GM23338 (cell line): ENCODE measurements around the gene ST14. TPM values are rescaled to one million over a fixed set of nuclear protein-coding genes. Genes with fewer than 3 reads are reported as not detected.

Experiments
- ATAC-seq: fragments of 200-7000 bp; cut with Tn5 transposase; 3 replicates; pipeline ENCODE4 v1.9.1; 2020
- DNase-seq: peaks from one replicate; pipeline ENCODE4 v3.0.0-alpha.2; 2015; ENCODE audit warnings: low spot score
- H2AFZ ChIP-seq: fragments of 200-600 bp; sonication (generic); 2 replicates; pipeline ENCODE4 v1.8.0; 2016; ENCODE audit warnings: antibody characterized with exemption, mild to moderate bottlenecking, moderate library complexity
- H3F3A ChIP-seq: fragments of 200-600 bp; sonication (generic); replicated peaks from 2 replicates; pipeline ENCODE4 v1.8.0; 2017; ENCODE audit warnings: antibody characterized with exemption, mixed run types, low read depth
- H3K27ac ChIP-seq: fragments of 200-600 bp; sonication (generic); 2 replicates; pipeline ENCODE4 v1.6.1; 2016; ENCODE audit warnings: low read depth
- H3K27me3 ChIP-seq: fragments of 200-600 bp; sonication (generic); 2 replicates; pipeline ENCODE4 v1.8.0; 2016; ENCODE audit warnings: mild to moderate bottlenecking, mixed run types, moderate library complexity; ENCODE audit not compliant: insufficient read depth
- H3K36me3 ChIP-seq: fragments of 200-600 bp; sonication (generic); 2 replicates; pipeline ENCODE4 v1.8.0; 2016; ENCODE audit warnings: mild to moderate bottlenecking; ENCODE audit not compliant: insufficient read depth
- H3K4me1 ChIP-seq: fragments of 200-600 bp; sonication (generic); 2 replicates; pipeline ENCODE4 v1.8.0; 2016; ENCODE audit warnings: mild to moderate bottlenecking, moderate library complexity; ENCODE audit not compliant: insufficient read depth
- H3K4me2 ChIP-seq: fragments of 200-600 bp; sonication (generic); 2 replicates; pipeline ENCODE4 v1.7.1; 2017; ENCODE audit warnings: mixed run types
- H3K4me3 ChIP-seq: fragments of 200-600 bp; sonication (generic); 2 replicates; pipeline ENCODE4 v1.6.1; 2016; ENCODE audit warnings: mixed run types
- H3K79me2 ChIP-seq: fragments of 200-600 bp; sonication (generic); replicated peaks from 2 replicates; pipeline ENCODE4 v1.8.0; 2017; ENCODE audit warnings: mild to moderate bottlenecking; ENCODE audit not compliant: insufficient read depth
- H3K9me2 ChIP-seq: fragments of 200-600 bp; sonication (generic); 2 replicates; pipeline ENCODE4 v1.8.0; 2017; ENCODE audit not compliant: insufficient read depth
- H4K20me1 ChIP-seq: fragments of 200-600 bp; sonication (generic); replicated peaks from 2 replicates; pipeline ENCODE4 v1.8.0; 2017; ENCODE audit warnings: mild to moderate bottlenecking; ENCODE audit not compliant: insufficient read depth
- H3K27ac Mint-ChIP-seq: 2 replicates; pipeline ENCODE4 v1.8.0; 2020; ENCODE audit warnings: inconsistent platforms, mild to moderate bottlenecking, moderate library complexity, mixed read lengths
- H3K27me3 Mint-ChIP-seq: 3 replicates; pipeline ENCODE4 v1.8.0; 2022; ENCODE audit warnings: low read depth, mild to moderate bottlenecking, moderate library complexity, mixed read lengths, inconsistent platforms; ENCODE audit not compliant: insufficient read depth, poor library complexity
- H3K36me3 Mint-ChIP-seq: 3 replicates; pipeline ENCODE4 v1.8.0; 2021; ENCODE audit warnings: low read depth, mild to moderate bottlenecking, inconsistent platforms, moderate library complexity, mixed read lengths
- H3K4me1 Mint-ChIP-seq: 3 replicates; pipeline ENCODE4 v1.8.0; 2020; ENCODE audit warnings: mild to moderate bottlenecking, inconsistent platforms, mixed read lengths
- H3K4me3 Mint-ChIP-seq: 3 replicates; pipeline ENCODE4 v1.8.0; 2021; ENCODE audit warnings: moderate library complexity, mild to moderate bottlenecking, inconsistent platforms, mixed read lengths
- H3K9me3 Mint-ChIP-seq: 3 replicates; pipeline ENCODE4 v1.8.0; 2020; ENCODE audit warnings: moderate library complexity, mild to moderate bottlenecking, inconsistent platforms, mixed read lengths
- CREB1 ChIP-seq: fragments of 250-450 bp; sonication (Bioruptor Pico); IDR thresholded peaks from 2 replicates; pipeline ENCODE4 v1.5.0; 2020; ENCODE audit warnings: low read depth, mild to moderate bottlenecking, moderate library complexity
- EZH2 ChIP-seq: fragments of 200-600 bp; sonication (generic); IDR thresholded peaks from one replicate; pipeline ENCODE4 v1.8.0; 2017; ENCODE audit warnings: antibody characterized with exemption, mild to moderate bottlenecking, low read depth; ENCODE audit not compliant: unreplicated experiment
- EZH2phosphoT487 ChIP-seq: fragments of 200-600 bp; sonication (generic); IDR thresholded peaks from one replicate; pipeline ENCODE4 v1.8.1; 2018; ENCODE audit warnings: antibody characterized with exemption; ENCODE audit not compliant: unreplicated experiment
- JUNB ChIP-seq: IDR thresholded peaks from one replicate; pipeline ENCODE4 v1.6.1; 2016; ENCODE audit warnings: antibody characterized with exemption; ENCODE audit not compliant: unreplicated experiment
- NANOG ChIP-seq: IDR thresholded peaks from 2 replicates; pipeline ENCODE4 v1.6.1; 2016; ENCODE audit warnings: antibody characterized with exemption, borderline replicate concordance
- POLR2AphosphoS5 ChIP-seq: IDR thresholded peaks from 2 replicates; pipeline ENCODE4 v1.6.1; 2016; ENCODE audit warnings: antibody characterized with exemption, low read depth
- STAT1 ChIP-seq: IDR thresholded peaks from one replicate; pipeline ENCODE4 v1.6.1; 2016; ENCODE audit warnings: antibody characterized with exemption; ENCODE audit not compliant: unreplicated experiment
- ZNF114 ChIP-seq: fragments of 250-450 bp; sonication (Bioruptor Pico); IDR thresholded peaks from 2 replicates; pipeline ENCODE4 v1.5.0; 2020; ENCODE audit warnings: mild to moderate bottlenecking, moderate library complexity
- ZNF331 ChIP-seq: fragments of 250-450 bp; sonication (Bioruptor Pico); IDR thresholded peaks from 2 replicates; pipeline ENCODE4 v1.5.0; 2020; ENCODE audit warnings: low read depth, mild to moderate bottlenecking, moderate library complexity
- polyA plus RNA-seq: library from polyadenylated mRNA; unstranded; fragments of >200 nt; fragmentation: Nextera tagmentation; extraction: Ambion mirVana; gene quantifications from 2 replicates; pipeline ENCODE4 v1.2.1, GENCODE V29; 2016
- total RNA-seq: library from RNA; depleted of rRNA; stranded (reverse); fragments of >200 nt; shearing (Covaris generic); gene quantifications from 2 replicates; pipeline ENCODE4 v1.2.3, GENCODE V29; 2014
- TF ChIP-seq, protein P1 (sequence below): fragments of 250-450 bp; sonication (Bioruptor Pico); IDR thresholded peaks from 2 replicates; pipeline ENCODE4 v1.5.0; 2020; ENCODE audit warnings: mild to moderate bottlenecking, moderate library complexity
- TF ChIP-seq, protein P2 (sequence below): IDR thresholded peaks from 2 replicates; pipeline ENCODE4 v1.6.1; 2016; ENCODE audit warnings: antibody characterized with exemption
- TF ChIP-seq, protein P3 (sequence below), 2 experiments: fragments of 200-600 bp in 1 of 2; sonication (generic) in 1 of 2; conservative IDR thresholded peaks; 2 replicates each; pipeline versions ENCODE4 v1.5.1 to v1.6.1; 2016 to 2017; ENCODE audit warnings: antibody characterized with exemption in 2 of 2, low read depth in 2 of 2, mild to moderate bottlenecking in 2 of 2, moderate library complexity in 1 of 2
- TF ChIP-seq, protein P4 (sequence below): IDR thresholded peaks from one replicate; pipeline ENCODE4 v1.6.1; 2018; ENCODE audit warnings: antibody characterized with exemption; ENCODE audit not compliant: unreplicated experiment

Gene ST14
- total and polyA plus RNA-seq, 2 experiments from 2014 or later: 7.9 to 32.7 TPM

DNA sequence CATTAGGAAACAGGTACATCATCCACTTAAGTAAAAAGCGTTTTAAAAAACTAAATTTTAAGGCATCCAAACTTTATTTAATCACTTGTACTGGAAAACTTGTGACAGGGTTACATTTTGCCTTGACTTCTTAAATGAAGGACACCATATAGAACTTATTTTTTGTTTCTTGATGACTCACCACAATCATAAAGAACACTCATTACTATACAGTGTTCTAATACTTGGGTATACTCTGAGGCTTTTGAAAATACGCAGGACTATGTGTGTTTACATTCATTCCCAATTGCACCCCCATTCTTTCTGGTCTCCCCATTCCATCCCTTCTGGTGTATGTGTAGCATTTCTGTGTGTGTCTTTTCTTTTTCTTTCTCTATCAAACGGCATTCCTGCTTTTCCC lies 85.3 kb downstream of the ST14 start:
- TF ChIP-seq STAT1: no peak
- TF ChIP-seq, protein P1, sequence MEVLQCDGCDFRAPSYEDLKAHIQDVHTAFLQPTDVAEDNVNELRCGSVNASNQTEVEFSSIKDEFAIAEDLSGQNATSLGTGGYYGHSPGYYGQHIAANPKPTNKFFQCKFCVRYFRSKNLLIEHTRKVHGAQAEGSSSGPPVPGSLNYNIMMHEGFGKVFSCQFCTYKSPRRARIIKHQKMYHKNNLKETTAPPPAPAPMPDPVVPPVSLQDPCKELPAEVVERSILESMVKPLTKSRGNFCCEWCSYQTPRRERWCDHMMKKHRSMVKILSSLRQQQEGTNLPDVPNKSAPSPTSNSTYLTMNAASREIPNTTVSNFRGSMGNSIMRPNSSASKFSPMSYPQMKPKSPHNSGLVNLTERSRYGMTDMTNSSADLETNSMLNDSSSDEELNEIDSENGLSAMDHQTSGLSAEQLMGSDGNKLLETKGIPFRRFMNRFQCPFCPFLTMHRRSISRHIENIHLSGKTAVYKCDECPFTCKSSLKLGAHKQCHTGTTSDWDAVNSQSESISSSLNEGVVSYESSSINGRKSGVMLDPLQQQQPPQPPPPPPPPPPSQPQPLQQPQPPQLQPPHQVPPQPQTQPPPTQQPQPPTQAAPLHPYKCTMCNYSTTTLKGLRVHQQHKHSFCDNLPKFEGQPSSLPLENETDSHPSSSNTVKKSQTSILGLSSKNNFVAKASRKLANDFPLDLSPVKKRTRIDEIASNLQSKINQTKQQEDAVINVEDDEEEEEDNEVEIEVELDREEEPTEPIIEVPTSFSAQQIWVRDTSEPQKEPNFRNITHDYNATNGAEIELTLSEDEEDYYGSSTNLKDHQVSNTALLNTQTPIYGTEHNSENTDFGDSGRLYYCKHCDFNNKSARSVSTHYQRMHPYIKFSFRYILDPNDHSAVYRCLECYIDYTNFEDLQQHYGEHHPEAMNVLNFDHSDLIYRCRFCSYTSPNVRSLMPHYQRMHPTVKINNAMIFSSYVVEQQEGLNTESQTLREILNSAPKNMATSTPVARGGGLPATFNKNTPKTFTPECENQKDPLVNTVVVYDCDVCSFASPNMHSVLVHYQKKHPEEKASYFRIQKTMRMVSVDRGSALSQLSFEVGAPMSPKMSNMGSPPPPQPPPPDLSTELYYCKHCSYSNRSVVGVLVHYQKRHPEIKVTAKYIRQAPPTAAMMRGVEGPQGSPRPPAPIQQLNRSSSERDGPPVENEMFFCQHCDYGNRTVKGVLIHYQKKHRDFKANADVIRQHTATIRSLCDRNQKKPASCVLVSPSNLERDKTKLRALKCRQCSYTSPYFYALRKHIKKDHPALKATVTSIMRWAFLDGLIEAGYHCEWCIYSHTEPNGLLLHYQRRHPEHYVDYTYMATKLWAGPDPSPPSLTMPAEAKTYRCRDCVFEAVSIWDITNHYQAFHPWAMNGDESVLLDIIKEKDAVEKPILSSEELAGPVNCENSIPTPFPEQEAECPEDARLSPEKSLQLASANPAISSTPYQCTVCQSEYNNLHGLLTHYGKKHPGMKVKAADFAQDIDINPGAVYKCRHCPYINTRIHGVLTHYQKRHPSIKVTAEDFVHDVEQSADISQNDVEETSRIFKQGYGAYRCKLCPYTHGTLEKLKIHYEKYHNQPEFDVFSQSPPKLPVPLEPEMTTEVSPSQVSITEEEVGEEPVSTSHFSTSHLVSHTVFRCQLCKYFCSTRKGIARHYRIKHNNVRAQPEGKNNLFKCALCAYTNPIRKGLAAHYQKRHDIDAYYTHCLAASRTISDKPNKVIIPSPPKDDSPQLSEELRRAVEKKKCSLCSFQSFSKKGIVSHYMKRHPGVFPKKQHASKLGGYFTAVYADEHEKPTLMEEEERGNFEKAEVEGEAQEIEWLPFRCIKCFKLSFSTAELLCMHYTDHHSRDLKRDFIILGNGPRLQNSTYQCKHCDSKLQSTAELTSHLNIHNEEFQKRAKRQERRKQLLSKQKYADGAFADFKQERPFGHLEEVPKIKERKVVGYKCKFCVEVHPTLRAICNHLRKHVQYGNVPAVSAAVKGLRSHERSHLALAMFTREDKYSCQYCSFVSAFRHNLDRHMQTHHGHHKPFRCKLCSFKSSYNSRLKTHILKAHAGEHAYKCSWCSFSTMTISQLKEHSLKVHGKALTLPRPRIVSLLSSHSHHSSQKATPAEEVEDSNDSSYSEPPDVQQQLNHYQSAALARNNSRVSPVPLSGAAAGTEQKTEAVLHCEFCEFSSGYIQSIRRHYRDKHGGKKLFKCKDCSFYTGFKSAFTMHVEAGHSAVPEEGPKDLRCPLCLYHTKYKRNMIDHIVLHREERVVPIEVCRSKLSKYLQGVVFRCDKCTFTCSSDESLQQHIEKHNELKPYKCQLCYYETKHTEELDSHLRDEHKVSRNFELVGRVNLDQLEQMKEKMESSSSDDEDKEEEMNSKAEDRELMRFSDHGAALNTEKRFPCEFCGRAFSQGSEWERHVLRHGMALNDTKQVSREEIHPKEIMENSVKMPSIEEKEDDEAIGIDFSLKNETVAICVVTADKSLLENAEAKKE (CRISPR knock-in tag): no peak
- no peak for TF ChIP-seq JUNB
- TF ChIP-seq, protein P2, sequence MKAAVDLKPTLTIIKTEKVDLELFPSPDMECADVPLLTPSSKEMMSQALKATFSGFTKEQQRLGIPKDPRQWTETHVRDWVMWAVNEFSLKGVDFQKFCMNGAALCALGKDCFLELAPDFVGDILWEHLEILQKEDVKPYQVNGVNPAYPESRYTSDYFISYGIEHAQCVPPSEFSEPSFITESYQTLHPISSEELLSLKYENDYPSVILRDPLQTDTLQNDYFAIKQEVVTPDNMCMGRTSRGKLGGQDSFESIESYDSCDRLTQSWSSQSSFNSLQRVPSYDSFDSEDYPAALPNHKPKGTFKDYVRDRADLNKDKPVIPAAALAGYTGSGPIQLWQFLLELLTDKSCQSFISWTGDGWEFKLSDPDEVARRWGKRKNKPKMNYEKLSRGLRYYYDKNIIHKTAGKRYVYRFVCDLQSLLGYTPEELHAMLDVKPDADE: no peak
- TF ChIP-seq EZH2phosphoT487: no peak
- TF ChIP-seq, protein P3, sequence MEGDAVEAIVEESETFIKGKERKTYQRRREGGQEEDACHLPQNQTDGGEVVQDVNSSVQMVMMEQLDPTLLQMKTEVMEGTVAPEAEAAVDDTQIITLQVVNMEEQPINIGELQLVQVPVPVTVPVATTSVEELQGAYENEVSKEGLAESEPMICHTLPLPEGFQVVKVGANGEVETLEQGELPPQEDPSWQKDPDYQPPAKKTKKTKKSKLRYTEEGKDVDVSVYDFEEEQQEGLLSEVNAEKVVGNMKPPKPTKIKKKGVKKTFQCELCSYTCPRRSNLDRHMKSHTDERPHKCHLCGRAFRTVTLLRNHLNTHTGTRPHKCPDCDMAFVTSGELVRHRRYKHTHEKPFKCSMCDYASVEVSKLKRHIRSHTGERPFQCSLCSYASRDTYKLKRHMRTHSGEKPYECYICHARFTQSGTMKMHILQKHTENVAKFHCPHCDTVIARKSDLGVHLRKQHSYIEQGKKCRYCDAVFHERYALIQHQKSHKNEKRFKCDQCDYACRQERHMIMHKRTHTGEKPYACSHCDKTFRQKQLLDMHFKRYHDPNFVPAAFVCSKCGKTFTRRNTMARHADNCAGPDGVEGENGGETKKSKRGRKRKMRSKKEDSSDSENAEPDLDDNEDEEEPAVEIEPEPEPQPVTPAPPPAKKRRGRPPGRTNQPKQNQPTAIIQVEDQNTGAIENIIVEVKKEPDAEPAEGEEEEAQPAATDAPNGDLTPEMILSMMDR (conservative IDR thresholded peaks at IDR 0.05; ENCODE audit: low read depth in 2 of 2): no peak
- no peak for TF ChIP-seq ZNF331
- TF ChIP-seq, protein P4, sequence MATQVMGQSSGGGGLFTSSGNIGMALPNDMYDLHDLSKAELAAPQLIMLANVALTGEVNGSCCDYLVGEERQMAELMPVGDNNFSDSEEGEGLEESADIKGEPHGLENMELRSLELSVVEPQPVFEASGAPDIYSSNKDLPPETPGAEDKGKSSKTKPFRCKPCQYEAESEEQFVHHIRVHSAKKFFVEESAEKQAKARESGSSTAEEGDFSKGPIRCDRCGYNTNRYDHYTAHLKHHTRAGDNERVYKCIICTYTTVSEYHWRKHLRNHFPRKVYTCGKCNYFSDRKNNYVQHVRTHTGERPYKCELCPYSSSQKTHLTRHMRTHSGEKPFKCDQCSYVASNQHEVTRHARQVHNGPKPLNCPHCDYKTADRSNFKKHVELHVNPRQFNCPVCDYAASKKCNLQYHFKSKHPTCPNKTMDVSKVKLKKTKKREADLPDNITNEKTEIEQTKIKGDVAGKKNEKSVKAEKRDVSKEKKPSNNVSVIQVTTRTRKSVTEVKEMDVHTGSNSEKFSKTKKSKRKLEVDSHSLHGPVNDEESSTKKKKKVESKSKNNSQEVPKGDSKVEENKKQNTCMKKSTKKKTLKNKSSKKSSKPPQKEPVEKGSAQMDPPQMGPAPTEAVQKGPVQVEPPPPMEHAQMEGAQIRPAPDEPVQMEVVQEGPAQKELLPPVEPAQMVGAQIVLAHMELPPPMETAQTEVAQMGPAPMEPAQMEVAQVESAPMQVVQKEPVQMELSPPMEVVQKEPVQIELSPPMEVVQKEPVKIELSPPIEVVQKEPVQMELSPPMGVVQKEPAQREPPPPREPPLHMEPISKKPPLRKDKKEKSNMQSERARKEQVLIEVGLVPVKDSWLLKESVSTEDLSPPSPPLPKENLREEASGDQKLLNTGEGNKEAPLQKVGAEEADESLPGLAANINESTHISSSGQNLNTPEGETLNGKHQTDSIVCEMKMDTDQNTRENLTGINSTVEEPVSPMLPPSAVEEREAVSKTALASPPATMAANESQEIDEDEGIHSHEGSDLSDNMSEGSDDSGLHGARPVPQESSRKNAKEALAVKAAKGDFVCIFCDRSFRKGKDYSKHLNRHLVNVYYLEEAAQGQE: no peak
- no peak for TF ChIP-seq ZNF114
- TF ChIP-seq POLR2AphosphoS5: no peak
- no peak for TF ChIP-seq CREB1
- no peak for TF ChIP-seq EZH2
- TF ChIP-seq NANOG: no peak
- no peak overlapping the region for H3K27ac Mint-ChIP-seq
- peaks cover 2% of the 10 kb centered on the region for H3K27me3 Mint-ChIP-seq
- no peaks in the 10 kb centered on the region for H3K36me3 Mint-ChIP-seq
- ATAC-seq (no peak), DNase-seq (no peak)
- H3K27me3 ChIP-seq: no peaks in the 10 kb centered on the region
- H3K36me3 ChIP-seq: no peaks in the 10 kb centered on the region
- H4K20me1 ChIP-seq: peaks cover 5% of the 10 kb centered on the region
- no peak overlapping the region for H3K27ac ChIP-seq
- H3K4me1 Mint-ChIP-seq: peaks cover 28% of the 10 kb centered on the region
- peaks cover 6% of the 10 kb centered on the region for H3K4me1 ChIP-seq
- no peak overlapping the region for H2AFZ ChIP-seq
- no peaks in the 10 kb centered on the region for H3K9me3 Mint-ChIP-seq
- no peaks in the 10 kb centered on the region for H3F3A ChIP-seq
- no peak overlapping the region for H3K4me3 ChIP-seq
- no peak overlapping the region for H3K4me3 Mint-ChIP-seq
- peaks cover 48% of the 10 kb centered on the region for H3K79me2 ChIP-seq
- no peaks in the 10 kb centered on the region for H3K9me2 ChIP-seq
- H3K4me2 ChIP-seq: no peak overlapping the region
